Cardiac fibroblast (primary cell): ENCODE results near the gene TERT.
"Not testable (repeated sequence)": the region's sequence is repeated elsewhere in the genome, so short reads cannot be mapped to it uniquely, and the experiment has no call there.

Experiments used
- DNase-seq, 2 donors: peaks; one replicate each; pipeline versions ENCODE4 v3.0.0 to v3.0.0-alpha.2; 2010; ENCODE audit warnings: low read depth in 2 of 2
- H3K4me3 ChIP-seq, 2 donors: replicated peaks in 1 of 2; 1 replicate in 1 of 2; 2 replicates in 1 of 2; pipeline ENCODE4 v1.5.1; 2011; ENCODE audit warnings: low read depth in 2 of 2, low read length in 2 of 2, mild to moderate bottlenecking in 2 of 2, moderate library complexity in 1 of 2
- TF ChIP-seq, protein P1 (sequence below): IDR thresholded peaks from one replicate; pipeline ENCODE4 v1.5.1; 2011; ENCODE audit warnings: low read depth, mild to moderate bottlenecking, low read length, inconsistent platforms

Gene TERT

DNA sequence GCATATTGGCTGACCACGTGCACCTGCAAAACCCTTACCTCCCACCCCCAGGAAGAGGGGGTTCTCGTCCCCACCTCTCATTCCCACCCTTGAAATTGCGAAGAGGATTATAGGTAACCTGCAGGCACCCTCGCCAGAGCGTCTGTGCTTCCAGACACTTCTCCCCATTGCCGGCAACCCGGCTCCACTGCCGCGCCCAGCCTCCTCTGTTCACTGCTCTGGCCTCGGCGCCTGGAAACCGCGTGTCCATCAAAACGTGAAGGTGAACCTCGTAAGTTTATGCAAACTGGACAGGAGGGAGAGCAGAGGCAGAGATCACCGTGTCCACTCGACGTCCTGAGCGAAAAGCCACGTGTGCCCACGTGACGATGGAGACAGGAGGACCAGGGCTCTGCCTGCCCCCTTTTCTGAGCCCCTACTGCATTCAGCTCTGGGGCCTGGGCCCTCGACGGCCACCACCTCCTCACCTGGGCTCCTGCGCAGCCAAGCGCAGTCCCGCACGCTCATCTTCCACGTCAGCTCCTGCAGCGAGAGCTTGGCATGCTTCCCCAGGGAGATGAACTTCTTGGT is 1.9 kb downstream of the TERT start:
- no peak overlapping the region for H3K4me3 ChIP-seq
- no peak for DNase-seq
- TF ChIP-seq, protein P1, sequence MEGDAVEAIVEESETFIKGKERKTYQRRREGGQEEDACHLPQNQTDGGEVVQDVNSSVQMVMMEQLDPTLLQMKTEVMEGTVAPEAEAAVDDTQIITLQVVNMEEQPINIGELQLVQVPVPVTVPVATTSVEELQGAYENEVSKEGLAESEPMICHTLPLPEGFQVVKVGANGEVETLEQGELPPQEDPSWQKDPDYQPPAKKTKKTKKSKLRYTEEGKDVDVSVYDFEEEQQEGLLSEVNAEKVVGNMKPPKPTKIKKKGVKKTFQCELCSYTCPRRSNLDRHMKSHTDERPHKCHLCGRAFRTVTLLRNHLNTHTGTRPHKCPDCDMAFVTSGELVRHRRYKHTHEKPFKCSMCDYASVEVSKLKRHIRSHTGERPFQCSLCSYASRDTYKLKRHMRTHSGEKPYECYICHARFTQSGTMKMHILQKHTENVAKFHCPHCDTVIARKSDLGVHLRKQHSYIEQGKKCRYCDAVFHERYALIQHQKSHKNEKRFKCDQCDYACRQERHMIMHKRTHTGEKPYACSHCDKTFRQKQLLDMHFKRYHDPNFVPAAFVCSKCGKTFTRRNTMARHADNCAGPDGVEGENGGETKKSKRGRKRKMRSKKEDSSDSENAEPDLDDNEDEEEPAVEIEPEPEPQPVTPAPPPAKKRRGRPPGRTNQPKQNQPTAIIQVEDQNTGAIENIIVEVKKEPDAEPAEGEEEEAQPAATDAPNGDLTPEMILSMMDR: no peak

DNA sequence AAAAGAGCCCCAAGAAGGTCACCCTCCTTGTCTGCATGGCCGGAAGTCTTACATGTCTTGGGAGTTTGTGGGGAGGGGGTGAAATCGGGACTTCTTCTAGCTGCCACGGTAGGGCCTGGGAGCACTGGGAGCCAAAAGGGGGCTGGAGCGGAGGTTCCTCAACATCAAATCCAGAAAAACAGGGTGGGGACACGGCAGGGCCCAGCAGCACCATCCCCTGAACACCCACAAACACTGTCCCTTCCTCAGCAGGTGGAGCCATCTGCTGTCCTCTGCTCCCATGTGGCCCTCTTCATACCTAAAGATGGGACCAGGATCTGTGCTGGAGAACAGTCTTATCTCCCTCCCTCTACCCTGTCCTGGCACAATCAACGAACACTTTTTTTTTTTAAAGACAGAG is 2.7 kb downstream of the TERT start:
- DNase-seq: no peak
- TF ChIP-seq, protein P1: no peak

DNA sequence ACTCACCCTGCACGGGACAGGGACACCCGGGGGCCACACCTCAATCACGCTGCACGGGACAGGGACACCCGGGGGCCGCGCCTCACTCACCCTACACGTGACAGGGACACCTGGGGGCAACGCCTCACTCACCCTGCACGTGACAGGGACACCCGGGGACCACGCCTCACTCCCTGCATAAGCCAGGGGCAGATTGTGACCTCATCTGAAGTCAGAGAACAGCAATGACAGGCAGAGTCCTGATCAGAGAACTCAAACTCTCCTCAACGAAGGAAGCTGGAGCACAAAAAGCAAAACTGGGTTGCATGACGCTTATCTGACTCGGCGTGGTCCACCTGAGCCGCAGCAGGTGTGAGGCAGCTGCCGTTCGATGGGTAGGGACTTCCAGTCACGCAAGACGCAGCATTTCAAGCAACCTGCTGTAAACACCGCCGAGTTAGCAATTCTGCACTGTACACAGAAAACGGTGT is 3.2 kb downstream of the TERT start:
- TF ChIP-seq, protein P1: no peak
- DNase-seq: no peak
- no peak overlapping the region for H3K4me3 ChIP-seq

More for the DNA sequence above, 2.7 kb downstream of the TERT start:
- H3K4me3 ChIP-seq: no peak overlapping the region

DNA sequence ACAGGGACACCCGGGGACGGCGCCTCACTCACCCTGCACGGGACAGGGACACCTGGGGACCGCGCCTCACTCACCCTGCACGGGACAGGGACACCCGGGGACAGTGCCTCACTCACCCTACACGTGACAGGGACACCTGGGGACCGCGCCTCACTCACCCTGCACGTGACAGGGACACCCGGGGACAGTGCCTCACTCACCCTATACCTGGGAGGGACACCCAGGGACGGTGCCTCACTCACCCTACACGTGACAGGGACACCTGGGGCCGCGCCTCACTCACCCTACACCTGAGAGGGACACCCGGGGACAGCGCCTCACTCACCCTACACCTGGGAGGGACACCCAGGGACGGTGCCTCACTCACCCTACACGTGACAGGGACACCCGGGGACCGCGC is 3.9 kb downstream of the TERT start:
- H3K4me3 ChIP-seq, DNase-seq: not testable (repeated sequence)

DNA sequence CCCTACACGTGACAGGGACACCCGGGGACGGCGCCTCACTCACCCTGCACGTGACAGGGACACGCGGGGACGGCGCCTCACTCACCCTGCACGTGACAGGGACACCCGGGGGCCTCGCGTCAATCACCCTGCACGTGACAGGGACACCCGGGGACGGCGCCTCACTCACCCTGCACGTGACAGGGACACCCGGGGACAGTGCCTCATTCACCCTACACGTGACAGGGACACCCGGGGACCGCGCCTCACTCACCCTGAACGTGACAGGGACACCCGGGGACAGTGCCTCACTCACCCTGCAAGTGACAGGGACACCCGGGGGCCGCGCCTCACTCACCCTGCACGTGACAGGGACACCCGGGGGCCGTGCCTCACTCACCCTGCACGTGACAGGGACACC is 5.3 kb downstream of the TERT start:
- not testable (repeated sequence) for H3K4me3 ChIP-seq, DNase-seq

DNA sequence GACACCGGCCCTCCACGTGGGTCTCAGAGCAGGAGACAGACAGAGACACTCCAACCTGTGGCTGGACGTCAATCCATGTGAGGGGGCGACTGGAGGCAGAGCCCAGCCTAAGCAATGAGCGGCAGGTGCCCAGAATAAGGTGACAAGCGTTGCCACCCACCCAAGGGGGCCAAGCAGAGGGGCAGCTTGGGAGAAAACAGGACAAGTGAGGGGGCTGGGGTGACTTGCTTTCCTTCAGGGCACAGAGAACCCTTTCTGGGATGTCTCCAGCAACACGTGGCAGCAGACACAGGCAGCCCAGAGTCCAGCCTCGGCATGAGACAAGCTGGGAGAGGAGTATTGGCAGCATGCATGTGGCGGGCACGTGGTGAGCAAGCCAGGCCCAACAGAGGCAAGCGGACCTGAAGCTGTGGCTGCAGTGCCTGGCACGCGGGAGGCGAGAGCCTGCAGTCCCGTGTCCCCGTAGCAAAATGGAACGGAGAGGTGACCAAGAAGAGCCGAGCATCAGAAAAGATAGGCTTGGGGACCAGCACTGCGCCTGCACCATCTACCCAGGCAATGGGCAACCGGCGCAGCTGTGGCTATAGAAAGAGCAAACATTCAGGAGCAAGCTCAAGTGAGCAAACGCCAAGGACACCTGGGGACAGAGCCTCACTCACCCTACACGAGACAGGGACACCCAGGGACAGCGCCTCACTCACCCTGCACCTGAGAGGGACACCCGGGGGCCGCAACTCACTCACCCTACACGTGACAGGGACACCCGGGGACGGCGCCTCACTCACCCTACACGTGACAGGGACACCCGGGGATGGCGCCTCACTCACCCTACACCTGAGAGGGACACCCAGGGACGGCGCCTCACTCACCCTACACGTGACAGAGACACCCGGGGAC is 6.2 kb downstream of the TERT start:
- DNase-seq: no peak
- TF ChIP-seq, protein P1: no peak
- H3K4me3 ChIP-seq: no peak overlapping the region

DNA sequence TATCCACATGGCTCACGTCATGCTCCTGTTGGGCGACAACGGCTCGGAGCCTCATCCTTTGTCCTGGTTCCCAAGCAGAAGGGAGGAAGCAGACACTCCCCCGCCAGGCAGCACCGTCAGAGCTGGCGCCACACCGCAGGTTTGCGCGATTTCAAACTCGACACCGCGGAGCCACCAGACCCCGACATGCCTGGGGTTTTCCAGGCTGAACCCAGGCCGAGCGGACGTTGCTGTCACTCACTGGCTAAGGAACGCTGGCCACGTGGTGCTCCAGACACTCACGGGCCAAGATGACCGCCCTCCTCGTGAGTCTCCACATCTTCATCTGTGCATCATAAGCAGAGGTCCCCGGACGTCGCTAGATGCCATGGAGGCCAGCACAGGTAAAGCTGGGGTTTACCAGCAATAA is 9.0 kb downstream of the TERT start:
- TF ChIP-seq, protein P1: no peak
- no peak overlapping the region for H3K4me3 ChIP-seq
- DNase-seq: no peak

DNA sequence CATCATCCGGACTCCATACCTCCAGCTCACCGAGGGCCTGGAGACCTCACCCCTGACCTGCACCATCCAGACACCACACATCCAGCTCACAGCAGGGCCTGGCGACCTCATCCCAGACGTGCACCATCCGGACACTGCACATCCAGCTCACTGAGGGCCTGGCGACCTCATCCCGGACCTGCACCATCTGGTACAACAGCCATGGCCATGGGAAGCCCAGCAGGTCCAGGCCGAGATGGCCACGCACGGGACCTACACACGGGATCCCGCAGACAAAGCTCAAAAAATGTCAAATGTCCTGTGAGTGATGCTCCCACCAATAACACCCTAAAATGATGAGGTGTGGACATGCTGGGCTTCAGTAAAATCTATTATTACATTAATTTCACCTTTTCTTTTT is 9.7 kb downstream of the TERT start:
- DNase-seq: no peak
- H3K4me3 ChIP-seq: no peak overlapping the region
- TF ChIP-seq, protein P1: no peak

DNA sequence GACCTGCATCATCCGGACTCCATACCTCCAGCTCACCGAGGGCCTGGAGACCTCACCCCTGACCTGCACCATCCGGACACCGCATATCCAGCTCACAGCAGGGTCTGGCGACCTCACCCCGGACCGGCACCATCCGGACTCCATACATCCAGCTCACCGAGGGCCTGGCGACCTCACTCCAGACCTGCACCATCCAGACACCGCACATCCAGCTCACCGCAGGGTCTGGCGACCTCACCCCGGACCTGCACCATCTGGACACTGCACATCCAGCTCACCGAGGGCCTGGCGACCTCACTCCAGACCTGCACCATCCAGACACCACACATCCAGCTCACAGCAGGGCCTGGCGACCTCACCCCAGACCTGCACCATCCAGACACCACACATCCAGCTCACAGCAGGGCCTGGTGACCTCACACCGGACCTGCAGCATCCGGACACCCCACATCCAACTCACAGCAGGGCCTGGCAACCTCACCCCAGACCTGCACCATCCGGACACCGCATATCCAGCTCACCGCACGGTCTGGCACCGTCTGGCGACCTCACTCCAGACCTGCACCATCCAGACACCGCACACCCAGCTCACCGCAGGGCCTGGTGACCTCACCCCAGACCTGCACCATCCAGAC is 10.4 kb downstream of the TERT start:
- DNase-seq, H3K4me3 ChIP-seq: not testable (repeated sequence)

DNA sequence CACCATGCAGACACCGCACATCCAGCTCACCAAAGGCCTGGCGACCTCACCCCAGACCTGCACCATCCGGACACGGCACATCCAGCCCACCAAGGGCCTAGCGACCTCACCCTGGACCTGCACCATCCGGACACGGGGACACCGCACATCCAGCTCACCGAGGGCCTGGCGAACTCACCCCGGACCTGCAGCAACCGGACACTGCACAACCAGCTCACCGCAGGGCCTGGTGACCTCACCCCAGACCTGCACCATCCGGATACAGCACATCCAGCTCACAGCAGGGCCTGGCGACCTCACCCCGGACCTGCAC is 11.2 kb downstream of the TERT start:
- not testable (repeated sequence) for DNase-seq, H3K4me3 ChIP-seq
